Myocyte (in vitro differentiated cells): ENCODE results near the gene CCDC91. TPM values are rescaled to one million over a fixed set of nuclear protein-coding genes. Genes with fewer than 3 reads are reported as not detected.
"Not testable (repeated sequence)": the region's sequence is repeated elsewhere in the genome, so short reads cannot be mapped to it uniquely, and the experiment has no call there.

Experiments
- DNase-seq: peaks from one replicate; pipeline ENCODE4 v3.0.0-alpha.2; 2012; ENCODE audit warnings: low read depth
- total RNA-seq: library from RNA; depleted of rRNA; stranded (reverse); fragments of >200 nt; gene quantifications from 2 replicates; pipeline ENCODE4 v1.2.3, GENCODE V29; 2014

The CCDC91 gene
- total RNA-seq, 1 donor from 2014 or later, result 17.5 TPM

DNA sequence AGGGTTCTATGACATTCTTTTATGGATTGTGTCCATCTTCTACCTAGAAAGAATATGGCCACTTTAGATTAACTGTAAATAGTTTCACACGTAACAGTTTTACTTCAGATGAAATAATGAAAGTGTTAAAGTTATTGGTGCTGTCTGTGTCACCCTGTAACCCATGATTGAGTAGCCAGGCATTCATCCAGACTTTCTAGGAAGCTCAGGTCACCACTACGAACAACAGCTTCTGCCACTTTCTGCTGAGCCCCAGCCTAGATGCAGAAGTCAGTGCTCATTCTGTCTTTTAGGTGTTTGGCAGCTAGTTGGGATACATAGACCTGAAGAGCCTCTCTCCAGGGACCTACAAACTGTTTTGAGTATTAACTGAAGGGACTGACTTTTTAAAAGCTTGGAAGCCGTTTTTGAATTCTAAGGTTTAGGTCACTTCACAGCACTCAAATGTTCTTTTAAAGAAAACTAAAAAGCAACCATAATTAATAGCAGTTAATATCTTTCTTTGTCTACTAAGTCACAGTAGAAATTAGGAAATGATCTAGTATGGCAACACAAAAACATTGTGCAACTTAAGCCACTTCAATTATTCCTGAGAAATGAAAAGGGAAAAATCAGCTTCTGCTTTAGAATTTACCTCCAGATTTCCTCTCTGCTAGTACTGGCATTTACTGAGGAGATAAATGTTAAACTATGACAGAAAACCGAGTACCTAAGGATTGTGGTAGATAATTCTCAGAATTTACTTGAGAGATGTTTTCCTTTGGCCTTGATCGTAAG lies 266.9 kb downstream of the CCDC91 start:
- peak; percentile 16 for DNase-seq

- DNase-seq, result peak; percentile 76
These were observed 267.5 kb downstream of the CCDC91 start for GRCh38 chr12:28457785-28458184.

- DNase-seq, result no peak
These were observed 269.2 kb downstream of the CCDC91 start for GRCh38 chr12:28459481-28459880.

DNA sequence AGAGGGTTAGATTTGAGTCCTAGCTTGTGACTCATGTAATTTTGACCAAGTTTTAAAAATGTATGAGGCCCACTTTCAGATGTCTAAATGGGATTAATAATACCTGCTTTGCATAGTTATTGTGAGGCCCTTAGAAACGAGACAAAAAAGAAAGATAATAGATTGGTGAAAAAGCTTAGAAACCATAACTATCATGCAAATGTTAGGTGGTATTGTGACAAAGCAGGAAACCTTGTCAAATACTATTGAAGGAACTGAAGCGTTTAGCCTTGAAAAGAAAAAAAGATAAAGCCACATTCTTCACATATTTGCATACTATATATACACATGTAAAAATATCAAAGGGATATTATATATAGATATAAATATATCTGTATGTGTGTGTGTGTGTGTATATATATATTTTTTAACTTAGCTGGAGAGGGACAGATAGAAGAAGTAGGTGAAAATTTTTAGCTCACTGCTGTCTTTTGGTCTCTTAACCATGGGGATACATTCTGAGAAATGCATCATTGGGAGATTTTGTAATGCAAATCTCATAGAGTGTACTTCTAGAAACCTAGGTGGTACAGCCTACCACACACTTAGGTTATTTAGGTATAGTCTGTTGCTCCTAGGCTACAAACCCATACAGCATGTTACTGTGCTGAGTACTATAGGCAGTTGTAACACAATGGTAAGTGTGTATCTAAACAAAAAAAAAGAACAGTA lies 270.3 kb downstream of the CCDC91 start:
- no peak for DNase-seq

GRCh38 chr12:28463396-28463795 lies 273.1 kb downstream of the CCDC91 start:
- DNase-seq, result no peak

DNA sequence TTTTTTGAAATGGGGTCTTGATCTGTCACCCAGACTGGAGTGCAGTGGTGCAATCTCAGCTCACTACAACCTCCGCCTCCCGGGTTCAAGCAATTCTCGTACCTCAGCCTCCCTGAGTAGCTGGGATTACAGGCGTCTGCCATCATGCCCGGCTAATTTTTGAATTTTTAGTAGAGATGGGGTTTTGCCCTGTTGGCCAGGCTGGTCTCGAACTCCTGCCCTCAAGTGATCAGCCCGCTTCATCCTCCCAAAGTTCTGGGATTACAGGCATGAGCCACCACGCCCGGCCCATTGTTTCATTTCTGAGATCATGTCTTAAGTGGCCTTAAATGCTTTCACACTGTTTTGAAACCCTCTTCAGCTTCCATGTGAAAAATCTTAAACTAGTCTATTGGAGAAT lies 281.5 kb downstream of the CCDC91 start:
- not testable (repeated sequence) for DNase-seq

DNA sequence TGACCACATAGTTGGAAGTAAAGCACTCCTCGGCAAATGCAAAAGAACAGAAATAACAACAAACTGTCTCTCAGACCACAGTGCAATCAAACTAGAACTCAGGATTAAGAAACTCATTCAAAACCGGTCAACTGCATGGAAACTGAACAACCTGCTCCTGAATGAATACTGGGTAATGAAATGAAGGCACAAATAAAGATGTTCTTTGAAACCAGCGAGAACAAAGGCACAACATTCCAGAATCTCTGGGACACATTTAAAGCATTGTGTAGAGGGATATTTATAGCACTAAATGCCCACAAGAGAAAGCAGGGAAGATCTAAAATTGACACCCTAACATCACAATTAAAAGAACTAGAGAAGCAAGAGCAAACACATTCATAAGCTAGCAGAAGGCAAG lies 285.9 kb downstream of the CCDC91 start:
- DNase-seq, result peak; percentile 30

- not testable (repeated sequence) for DNase-seq
These were observed 288.8 kb downstream of the CCDC91 start for GRCh38 chr12:28479097-28479496.

DNA sequence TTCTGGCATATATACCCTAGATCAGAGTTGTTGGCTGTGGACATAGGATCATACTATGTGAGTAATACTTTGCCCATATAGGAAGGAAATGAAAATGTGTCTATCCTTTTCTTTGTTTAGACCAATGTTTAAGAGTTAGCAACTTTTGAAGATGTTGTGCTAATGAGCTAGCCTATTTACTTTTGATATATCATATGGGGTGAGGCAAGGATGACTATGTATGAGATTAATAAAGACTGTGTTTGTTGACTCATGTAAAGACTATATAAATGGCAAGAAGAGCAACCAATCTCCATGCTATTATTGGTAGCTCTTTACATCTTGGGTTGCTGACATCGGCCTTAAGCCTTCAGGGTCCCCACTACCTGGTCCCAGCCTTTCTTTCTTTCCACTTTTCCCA lies 289.4 kb downstream of the CCDC91 start:
- DNase-seq, result no peak

DNA sequence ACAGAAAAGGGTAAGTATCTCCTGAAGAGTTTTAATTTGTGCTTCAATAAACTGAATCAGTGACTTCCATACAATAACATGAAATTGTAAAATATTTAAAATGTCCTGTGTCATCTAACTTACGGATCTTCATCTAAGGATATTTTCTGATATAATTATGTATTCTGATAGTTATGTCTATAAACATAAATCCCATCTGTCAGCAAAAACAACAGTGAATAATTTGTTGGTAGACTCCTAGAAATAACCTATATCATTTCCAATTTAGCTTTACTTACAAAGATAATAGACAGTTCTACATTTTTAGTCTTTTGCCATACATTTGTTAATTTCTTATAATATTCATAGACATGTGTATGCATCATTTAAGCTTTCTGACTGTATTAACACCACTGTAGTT lies 293.9 kb downstream of the CCDC91 start:
- DNase-seq, result no peak

DNA sequence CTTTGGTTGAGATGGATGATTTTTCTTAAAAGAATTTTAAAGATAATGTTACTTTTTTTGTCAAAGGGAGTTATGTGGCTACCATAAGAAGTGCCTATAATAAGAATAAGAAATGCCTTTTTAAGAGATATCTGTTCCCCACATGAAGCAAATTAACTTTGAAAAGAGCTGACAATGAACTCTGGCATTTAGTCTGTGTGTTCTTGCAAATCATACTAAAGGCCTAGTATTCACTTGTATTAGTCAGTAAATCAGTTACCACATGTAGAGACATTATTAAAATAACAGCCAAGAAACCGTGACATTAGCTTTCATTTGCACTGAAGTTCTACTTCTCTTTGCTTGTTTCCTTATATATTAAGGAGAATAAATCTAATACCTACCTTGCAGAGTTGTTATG lies 296.3 kb downstream of the CCDC91 start:
- DNase-seq, result no peak

- DNase-seq, result peak; percentile 77
These were observed 299.0 kb downstream of the CCDC91 start for GRCh38 chr12:28489246-28489645.

DNA sequence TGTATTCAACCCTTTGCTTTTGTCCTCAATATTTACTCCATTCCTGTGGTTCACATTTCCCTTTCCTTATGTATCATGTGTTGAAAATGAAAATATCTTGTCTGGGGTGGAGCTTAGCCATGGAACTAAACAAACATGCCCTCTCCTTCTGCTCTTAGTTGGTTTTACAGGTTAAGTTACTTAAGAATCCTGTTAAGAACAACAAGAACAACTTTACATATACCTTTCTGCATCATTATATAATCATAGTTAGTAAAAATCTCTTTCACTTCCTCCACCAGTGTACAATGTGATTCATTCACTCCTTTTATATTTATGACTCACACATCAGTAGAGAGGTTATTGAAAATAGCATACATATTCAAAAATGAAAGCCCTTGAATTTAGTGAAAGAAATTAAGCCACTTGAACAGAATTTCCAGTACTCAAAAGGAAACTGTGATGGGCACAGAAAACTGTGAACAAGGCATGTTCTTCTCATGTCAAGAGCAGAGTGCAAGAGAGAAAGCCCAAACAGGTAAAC lies 307.7 kb downstream of the CCDC91 start:
- DNase-seq, result peak; percentile 24

DNA sequence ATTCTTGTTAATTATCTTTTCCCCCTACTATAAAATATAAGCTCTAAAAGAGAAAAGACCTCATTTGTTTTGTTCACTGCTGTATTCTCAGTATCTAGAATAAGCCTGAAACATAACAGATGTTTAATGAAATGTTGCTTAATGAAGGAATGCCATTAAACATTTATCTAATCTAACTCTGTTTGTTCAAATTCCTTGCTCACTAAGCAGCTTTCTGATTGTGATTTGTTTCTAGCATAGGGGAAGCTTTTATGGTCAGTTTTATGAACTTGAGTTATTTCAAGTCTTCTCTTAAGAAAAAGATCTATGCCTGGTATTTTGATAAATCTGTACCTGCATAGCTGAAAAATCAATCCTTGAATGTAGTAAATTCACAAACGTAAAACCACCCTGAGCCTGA lies 308.6 kb downstream of the CCDC91 start:
- no peak for DNase-seq

DNA sequence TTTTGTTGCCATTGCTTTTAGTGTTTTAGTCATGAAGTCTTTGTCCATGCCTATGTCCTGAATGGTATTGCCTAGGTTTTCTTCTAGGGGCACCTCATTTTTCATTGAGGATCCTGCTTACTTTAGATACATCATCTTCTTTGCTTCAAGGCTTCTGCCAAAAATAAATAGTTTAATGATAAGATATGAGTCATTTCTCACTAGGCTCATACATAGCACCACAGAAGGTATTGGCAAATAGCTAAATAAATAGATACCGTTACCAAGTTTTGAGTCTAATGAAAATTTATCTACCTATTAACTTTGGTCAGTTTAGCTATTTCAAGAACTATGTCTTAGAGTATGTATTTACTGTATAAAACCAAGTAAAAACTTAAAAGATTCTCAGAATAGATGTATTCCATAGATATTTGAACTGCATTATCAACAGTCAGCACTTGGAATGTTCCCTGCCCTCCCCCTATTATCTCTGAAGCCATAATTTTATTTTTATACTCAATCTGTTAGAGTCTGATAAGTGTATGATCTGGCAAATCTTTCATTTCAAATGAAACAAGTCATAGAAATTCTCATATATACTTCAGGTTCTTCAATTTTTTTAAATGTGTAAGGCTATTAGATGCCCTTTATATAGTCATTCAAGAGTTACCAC lies 310.2 kb downstream of the CCDC91 start:
- no peak for DNase-seq

GRCh38 chr12:28506271-28506670 lies 316.0 kb downstream of the CCDC91 start:
- DNase-seq, result no peak

DNA sequence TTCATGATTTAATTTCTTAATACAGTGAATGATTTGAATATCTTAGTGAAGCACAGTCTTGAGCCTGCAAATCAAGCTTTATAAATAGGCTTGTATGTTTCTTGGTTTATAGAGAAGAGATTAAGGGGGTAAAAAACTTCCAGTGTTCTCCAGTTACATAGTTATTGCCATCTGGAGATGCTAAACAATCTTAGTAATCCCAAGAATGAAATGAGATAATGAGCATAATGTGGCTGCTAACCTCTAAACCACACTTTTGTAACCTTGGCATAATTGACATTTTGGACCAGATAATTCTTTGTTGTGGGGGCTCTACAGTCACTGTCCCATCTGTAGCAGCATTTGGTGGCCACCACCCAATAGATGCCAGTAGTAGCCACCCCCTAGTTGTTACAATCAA lies 316.8 kb downstream of the CCDC91 start:
- peak; percentile 89 for DNase-seq

DNA sequence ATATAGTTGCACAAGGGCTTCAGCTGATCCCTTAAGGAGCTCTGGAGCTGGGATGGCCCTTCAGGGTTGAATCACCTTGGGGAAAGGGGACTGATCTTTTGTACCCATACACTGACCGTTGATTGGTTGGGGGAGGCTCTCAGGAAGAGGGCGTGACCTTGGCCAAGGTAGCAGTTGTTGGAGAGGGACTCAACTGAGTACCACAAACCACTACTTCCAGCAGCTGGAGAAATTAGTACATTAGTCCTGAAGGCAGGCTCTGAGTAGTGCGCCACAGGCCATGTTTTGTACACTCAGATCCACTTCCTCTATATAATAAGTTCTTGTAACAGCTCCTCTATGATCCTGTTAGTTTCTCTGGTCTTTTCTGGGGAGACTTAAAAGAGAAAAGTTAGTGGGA lies 317.6 kb downstream of the CCDC91 start:
- peak; percentile 78 for DNase-seq

DNA sequence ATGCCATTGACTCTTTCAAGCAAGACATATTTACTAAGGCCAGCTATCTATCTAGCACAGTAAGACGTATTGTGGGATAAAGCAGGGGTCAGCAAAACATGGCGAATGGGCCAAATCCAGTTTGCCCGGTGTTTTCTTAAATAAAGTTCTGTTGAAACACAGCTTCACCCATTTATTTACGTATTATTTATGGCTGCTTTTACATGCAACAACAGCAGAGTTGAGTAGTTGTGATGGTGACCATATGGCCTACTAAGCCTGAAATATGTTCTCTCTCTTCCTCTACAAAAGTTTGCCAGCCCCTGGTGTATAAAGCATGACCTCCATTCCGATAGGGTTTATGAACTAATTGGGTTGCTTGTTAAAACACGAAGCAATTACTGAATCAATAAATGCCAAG lies 322.1 kb downstream of the CCDC91 start:
- DNase-seq, result no peak

DNA sequence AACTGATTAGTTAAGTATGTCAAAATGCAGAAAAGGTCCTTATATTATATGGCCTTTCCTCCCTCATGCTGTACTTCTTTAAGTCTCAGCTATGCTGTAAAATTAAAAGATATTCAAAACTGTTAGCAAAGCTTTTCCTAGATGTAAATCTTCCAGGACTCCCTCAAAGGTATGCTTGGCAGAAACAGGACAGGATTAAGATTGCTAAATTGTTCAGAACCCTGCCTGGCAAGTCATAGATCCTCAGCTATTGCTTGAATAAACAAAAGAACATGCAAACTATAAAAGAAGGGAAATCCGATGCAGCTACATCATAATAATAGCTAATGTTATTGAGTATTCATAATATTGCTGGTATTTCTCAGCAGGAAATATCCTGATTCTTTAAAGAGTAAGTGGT lies 322.6 kb downstream of the CCDC91 start:
- no peak for DNase-seq

GRCh38 chr12:28513983-28514382 lies 323.7 kb downstream of the CCDC91 start:
- DNase-seq, result no peak

- no peak for DNase-seq
These were observed 326.8 kb downstream of the CCDC91 start for GRCh38 chr12:28517101-28517500.
